HG03095 (cell line): ENCODE results near the gene CCNYL1.
"Not testable (repeated sequence)": the region's sequence is repeated elsewhere in the genome, so short reads cannot be mapped to it uniquely, and the experiment has no call there.

Source experiments
- ATAC-seq: cut with Tn5 transposase; IDR thresholded peaks from one replicate; pipeline ENCODE4 v1.9.1; 2021; ENCODE audit warnings: moderate library complexity; ENCODE audit not compliant: unreplicated experiment

The CCNYL1 gene

DNA sequence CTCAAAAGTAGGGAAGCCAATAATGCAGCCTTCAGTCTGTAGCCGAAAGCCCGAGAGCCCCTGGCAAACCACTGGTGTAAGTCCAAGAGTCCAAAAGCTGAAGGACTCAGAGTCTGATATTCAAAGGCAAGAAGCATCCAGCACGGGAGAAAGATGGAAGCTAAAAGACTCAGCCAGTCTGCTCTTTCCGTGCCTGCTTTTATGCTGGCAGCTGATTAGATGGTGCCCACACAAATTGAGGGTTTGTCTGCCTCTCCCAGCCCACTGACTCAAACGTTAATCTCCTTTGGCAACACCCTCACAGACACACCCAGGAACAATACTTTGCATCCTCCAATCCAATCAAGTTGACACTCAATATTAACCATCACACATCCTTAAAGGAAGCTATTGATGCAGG is 14.5 kb upstream of the CCNYL1 start:
- not testable (repeated sequence) for ATAC-seq

DNA sequence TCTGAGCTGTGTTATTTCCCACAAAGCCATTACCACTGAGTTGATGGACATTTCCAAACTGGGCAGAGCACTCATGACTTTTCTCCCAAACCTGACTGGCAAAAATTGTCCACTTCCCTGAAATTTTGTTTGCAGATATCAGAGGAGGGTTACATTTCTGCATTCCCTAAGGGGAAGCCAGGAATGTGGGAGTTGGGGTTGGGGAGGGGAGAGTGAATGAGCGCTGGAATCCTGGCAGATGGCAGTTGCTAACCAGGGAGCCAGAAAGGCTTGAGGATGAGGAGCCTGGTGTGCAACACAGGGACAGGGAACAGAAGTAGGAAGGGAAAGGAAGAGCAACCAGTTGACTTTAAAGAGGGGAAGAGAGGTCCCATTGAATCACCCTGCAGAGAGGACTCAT is 14.0 kb upstream of the CCNYL1 start:
- ATAC-seq, result no peak

DNA sequence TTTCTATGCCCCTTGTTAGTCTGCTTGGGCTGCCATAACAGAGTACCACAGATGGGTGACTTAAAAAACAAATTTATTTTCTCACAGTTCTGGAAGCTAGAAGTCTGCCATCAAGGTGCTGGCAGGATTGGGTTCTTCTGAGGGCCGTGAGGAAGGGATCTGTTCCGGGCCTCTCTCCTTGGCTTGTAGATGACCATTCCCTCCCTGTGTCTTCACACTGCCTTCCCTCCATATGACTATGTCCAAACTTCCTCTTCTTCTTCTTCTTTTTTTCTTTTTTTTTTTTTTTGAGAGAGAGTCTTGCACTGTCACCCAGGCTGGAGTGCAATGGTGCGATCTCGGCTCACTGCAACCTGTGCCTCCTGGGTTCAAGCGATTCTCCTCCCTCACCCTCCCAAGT is 13.1 kb upstream of the CCNYL1 start:
- no peak for ATAC-seq

DNA sequence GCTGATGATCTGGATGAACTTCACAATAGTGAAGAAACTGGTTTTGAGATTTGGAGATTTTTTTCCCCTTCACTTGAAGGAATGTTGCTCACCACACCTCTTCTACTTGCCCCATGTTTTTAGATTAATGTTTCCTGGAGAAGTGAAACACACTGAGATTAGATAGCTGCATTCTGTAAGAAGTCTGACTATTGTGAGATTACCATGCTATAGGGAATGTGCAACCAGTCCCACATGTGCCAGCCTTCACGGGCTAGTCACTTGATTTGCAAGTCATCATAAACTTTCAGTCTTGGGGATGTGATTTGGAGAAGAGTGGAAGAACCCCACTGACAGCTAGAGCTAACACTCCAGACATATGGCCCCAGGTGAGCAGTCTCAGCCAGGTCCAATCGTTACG is 7.4 kb upstream of the CCNYL1 start:
- no peak for ATAC-seq

DNA sequence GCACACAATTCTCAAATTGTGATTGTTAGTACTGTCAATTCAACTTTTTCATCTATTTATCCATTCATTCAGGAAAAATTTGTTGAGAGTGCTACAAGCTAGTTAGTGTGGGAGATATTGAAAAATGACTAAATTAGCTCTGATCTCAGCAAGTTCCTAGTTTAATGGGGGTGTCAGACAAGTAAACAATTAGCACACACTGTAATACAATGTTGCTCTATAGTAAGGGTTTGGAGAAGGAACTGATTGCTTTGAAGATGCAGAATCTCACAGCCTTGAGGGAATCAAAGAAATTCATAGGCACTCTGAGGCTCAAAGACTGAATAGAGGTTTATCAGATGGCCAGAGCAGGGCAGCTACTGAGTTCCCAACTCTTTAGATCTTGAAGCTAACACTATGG is 6.8 kb upstream of the CCNYL1 start:
- no peak for ATAC-seq

DNA sequence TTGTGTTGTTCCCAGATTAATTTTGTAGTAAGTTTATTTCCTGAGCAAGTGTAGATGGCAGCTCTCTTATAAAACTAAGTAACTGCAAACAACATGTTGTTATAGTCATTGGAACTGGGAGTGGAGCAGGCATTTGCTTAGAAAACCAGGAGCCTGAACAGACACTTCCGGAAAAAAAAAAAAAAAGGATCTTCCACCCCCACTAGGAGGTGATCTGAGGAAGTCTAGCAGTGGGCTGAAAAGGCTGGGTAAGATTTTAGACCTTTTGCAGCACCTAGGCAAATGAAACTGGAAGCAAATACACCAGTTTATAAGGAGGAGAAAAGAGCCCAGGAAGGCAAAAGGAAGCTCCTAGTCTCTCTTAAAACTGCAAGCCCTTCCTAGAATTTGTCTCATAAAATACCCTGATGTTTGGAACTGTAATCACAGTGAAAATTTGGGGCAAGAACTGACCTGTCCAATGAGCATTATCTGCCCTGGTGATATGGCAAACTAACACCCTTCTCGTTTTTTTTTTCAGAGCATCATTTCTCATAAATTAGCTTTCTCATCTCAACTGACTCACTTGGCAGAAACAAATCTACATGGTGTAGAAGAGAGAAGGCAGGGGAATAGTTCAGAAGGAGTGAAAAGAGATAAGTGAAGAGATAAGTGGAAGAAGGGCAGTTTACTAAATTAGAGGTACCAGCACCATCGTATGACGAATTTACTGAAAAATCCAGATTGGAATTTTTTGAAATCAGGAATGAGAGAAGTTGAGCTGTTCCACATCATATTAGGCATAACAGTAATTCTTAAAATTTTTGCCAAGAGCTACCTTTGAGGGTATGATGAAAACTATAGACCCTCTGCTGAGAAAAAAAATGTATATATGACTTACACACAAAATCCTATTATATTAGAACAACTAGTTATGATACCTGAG is 4.2 kb upstream of the CCNYL1 start:
- no peak for ATAC-seq

DNA sequence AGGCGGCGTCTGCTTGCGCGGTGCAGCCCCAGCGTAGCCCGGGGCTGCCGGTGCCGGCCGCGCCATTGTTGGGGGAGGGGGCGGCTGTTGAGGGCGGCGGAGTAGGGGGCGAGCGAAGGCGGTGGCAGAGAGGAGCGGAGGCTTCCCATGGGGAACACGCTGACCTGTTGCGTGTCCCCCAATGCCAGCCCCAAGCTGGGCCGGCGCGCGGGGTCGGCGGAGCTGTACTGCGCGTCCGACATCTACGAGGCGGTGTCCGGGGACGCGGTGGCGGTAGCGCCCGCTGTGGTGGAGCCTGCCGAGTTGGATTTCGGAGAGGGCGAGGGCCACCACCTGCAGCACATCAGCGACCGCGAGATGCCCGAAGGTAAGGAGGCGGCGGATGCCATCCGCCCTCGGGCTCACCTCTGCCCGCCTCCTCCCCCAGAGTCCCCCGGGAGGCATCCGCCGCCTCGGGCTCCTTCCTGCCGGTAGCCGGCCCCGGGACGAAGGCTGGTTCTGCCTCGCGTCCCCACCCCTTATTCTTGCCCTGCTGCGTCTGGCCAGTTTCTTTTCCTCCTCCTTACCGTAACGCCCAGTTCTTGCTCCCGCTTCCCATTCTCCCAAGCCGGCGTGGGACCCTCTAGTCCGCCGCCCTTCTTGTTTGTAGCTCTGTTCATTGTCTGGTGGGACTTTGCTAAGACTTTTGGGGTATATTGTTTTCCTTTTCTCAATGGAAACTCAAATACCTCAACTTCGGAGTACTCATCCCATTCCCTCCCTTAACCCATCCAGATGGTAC is 500 bp downstream of the CCNYL1 start:
- peak; percentile 17 for ATAC-seq

DNA sequence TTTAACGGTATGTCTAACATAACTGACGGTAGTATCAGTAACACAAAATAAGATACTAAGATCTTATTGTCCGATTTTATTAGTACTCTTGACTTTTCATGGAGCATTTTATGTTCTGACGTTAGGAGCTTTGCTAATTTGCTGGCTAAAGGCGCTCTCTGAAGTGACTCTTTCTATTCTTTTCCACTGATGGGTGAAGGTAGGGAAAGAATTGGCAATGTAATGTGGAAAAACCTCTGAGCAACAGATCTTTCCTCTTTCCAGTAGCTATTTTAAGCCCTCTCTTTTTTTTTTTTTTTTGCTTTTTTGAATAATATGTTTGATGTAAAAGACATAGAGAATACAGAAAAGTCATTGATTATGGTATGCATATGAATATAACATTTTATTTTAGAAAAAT is 4.6 kb downstream of the CCNYL1 start:
- no peak for ATAC-seq

DNA sequence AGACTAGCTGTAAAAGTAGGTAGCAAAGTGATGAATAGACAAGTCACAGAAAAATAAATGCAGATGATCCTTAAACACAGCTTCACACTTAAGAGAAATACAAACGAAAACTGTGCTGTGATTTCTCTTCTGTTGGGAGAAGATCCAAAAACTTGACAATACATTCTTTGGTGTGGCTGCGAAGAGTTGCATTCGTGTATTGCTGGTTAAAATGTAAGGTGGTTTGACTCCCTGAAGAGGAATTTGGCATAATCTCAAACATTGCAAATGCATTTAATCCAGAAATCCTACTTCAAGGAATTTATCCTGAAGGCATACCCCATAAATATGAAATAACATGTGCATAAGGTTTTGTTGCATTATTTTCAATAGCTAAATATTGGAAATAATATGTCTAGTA is 7.1 kb downstream of the CCNYL1 start:
- no peak for ATAC-seq

DNA sequence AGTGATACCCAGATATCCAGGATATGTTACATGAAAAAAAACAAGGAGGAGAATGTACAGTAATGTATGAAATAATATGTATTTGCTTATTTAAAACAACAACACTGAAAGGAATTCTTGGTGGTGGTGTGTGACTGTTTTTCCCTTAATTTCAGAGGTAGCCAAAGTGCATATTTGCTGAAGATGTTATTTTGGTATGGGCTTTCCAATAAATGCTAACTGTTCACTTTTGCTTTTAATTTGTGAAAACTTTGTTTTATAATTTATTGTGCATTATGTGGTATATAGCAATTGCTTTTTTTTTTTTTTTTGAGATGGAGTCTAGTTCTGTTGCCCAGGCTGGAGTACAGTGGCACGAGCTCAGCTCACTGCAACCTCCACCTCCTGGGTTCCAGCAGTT is 7.6 kb downstream of the CCNYL1 start:
- ATAC-seq, result no peak

DNA sequence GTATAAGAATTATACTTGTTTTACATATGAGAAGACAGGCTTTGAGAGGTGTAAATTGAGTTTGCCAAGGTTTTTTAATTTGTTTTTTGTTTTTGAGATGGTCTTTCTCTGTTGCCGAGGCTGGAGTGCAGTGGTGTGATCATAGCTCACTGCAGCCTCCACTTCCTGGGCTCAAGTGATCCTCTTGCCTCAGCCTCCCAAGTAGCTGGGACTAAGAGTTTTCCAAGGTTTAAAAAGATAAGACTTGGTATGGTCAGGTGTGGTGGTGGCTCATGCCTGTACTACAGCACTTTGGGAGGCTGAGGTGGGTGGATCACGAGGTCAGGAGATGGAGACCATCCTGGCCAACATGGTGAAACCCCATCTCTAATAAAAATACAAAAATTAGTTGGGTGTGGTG is 8.2 kb downstream of the CCNYL1 start:
- ATAC-seq, result not testable (repeated sequence)

DNA sequence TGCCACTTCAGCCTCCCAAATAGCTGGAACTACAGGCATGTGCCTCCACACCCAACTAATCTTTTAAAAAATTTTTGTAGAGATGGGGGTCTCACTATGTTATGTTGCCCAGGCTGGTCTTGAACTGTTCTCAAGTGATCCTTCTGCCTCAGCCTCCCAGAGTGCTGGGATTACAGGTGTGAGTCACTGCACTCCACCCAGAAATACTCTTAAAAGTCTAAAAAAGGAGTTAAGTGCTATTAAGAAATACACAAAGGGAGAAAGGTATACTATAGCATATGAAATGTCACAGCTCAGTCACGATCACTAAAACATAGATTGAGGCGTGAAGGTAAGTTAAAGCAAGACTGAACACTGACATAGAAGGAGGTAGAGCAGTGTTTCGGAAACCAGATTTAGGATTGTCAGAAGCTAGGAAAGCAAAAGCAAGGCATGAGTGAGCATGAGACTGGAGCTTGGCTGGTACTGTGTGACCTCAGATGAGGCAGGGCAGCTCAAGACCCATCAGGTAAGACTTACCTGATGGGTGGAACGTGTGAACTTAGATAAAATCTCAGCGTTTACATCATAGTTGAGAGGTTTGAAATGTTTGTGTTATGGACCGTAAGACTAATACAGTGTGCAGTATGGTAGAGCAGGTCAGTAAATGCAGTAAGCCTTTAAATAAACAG is 9.2 kb downstream of the CCNYL1 start:
- no peak for ATAC-seq

DNA sequence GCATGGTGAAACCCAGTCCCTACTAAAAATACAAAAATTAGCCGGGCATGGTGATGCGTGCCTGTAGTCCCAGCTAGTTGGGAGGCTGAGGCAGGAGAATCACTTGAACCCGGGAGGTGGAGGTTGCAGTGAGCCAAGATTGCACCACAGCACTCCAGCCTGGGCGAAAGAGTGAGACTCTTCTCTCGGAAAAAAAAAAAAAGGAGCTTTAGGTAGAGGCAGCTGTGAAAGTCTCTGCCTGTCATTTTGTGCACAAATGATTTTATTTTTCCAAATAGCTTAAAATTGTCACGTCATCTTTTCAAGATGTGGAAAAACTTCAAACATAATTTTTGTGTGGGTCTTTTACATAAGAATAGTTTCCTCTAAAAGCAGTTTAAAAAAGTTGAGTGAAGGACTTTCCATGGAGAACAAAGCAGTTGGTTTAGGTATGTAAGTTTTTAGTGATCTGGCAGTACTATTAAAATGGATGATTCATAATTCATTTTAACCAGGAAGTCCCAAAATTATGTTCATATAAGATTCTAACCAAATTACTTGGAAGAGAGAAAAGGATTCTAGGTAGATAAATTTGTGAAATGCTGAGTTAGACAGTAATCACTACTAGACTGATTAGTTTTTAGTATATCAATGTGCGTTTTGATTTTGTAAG is 11.5 kb downstream of the CCNYL1 start:
- no peak for ATAC-seq

DNA sequence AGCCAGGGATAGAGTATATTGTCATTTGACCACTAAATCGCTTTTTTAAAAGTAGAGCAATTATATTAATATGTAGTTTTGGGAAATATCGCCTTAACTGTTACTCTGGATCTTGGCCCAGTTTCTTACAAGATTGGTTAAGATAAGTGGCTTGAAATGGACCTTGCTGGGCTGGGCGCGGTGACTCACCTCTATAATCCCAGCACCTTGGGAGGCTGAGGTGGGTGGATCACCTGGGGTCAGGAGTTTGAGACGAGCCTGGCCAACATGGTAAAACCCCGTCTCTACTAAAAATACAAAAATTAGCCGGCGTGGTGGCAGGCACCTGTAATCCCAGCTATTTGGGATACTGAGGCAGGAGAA is 12.0 kb downstream of the CCNYL1 start:
- ATAC-seq, result not testable (repeated sequence)

DNA sequence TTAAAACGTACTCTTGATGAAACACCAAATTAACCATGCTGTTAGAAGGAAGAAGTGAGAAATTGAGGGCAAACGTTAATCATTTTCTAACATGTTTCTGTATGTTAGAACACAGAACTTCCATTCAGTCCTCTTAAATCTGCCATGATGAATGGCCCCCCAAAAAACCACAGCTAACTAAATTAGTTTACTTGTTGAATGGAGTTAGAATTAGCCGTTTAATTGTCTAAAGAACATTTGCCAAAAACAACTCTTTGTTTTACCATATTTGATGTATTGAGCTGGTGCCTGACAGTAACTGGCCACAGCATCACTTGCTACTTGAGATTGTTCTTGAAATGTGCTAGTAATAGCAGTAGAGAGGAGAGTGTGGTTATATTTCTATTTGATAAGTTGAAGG is 12.7 kb downstream of the CCNYL1 start:
- no peak for ATAC-seq

DNA sequence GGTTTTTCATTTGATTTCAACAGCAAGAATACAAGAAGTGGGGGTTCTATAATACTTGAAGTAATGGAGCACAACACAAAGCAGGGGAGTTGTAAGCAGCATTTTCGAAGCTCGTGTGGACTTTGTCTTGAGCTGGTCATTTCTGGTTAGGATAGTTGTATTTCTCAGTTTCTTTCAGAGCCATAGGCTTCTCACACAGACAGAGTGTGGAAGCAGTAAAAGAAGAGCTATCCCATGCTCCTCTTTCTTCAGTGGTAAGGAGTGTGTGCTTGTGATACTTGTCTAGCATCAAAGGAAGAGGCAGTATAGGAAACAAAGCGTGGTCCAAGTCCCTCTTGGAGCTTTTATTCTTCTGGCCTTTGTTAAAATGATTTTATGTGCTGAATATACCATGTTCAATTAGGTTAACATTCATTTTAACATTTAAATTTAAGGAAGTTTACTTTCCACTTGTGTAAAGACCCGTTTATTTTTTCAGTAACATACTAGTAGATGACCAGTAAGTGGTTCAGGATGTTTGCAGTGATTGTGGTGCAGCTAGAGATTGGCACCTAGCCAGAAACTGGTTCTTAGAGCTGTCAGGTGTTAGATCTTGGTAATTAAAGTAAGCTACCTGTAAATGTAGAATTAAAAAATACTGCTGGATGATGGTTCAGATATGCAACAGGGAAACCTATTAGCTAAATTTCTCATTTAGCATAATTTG is 14.6 kb downstream of the CCNYL1 start:
- no peak for ATAC-seq

DNA sequence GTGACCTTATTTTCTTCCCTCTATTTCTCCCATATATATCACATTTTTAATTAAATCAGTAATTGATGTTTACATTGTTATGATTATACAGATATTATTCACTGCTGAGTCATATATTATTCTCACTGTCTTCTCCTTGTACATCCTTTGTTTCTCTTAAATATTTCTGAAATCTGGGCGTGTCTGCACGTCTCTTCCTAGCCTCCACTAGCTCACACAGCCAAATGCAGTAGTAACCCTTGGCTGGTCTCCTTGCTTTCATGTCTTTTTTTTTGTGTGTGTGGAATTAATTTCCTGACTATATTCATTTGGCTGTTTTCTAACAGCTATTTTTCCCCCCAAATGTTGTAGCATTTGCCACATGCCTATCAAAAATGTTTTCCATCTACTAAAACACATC is 15.8 kb downstream of the CCNYL1 start:
- ATAC-seq, result no peak

DNA sequence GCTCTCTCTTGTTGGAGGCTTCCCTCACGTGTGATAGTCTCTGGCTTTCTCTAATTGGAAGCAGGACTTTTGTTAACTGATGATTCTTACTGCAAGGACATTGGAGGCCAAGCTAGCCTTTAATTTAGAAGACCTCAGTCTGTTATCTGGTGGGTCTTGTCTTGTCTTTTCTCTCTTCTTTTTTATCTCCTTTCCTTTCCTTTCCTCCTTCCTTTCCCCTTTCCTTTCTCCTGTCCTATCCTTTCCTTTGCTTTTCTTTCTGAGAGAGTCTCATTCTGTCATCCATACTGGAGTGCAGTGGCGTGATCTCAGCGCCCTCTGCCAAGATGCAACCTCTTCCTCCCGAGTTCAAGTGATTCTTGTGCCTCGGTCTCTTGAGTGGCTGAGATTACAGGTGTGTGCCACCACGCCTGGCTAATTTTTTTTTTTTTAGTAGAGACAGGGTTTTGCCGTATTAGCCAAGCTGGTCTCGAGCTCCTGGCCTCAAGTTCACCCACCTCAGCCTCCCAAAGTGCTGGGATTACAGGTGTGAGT is 18.1 kb downstream of the CCNYL1 start:
- ATAC-seq, result no peak

DNA sequence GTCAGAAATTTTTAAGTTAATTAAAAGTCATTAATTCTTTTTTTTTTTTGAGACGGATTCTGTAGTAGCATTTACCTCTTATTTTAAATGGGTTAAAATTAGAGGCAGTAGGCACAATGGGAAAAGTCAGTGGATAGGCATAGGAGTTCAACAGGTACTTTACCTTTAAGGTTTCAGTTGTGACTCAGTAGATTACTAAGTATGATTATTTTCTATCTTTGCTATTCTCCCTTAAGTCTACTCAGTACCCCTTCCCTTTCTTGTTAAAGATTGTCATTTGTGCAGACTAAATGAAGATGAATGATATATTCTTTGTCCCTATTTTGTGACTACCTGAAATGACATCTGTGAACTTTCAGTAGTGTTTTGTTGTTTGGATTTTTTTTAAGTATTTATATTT is 19.7 kb downstream of the CCNYL1 start:
- ATAC-seq, result no peak

DNA sequence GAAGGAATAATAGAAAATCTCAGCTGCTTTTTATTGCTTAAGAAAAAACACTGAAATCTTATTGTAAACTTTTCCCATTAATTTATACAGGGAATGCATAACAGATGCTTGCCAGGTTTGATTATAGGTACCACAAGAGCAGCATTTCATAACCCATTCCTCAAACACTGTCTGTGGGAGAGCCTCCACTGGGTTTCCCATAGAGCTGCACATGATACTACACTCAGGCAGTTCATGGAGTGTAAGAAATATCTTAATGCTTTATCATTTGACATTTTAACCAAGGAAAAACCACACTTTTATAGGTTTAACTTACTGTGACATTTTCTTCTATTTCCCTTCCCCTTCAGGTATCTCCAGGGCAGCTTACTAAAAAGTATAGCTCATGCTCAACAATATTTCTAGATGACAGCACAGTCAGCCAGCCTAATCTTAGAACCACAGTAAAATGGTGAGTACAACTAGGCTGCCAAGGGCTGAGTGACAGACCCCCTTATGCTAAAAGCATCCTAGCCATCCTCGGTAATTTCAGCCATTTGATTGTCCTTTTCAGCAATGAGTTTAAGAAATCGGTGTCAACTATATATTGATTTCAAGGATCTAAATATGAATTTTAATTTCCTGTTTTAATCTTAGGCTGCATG is 22.3 kb downstream of the CCNYL1 start:
- ATAC-seq, result no peak
